GM12892 (cell line): Measurements from ENCODE around the gene RMDN2. TPM values are rescaled to one million over a fixed set of nuclear protein-coding genes. Genes with fewer than 3 reads are reported as not detected.

Source experiments
- DNase-seq: peaks from one replicate; pipeline ENCODE4 v3.0.0; 2011; ENCODE audit not compliant: insufficient read length
- FAIRE-seq: peaks from 2 replicates; lab custom pipeline; 2011; peaks lifted over from hg19 to GRCh38; lab: Jason Lieb, UNC
- POLR2A ChIP-seq: IDR thresholded peaks from 2 replicates; pipeline ENCODE4 v1.6.1; 2011; ENCODE audit warnings: low read depth, low read length, control low read depth
- POLR2AphosphoS5 ChIP-seq: IDR thresholded peaks from 2 replicates; pipeline ENCODE4 v1.6.1; 2011; ENCODE audit warnings: low read depth, low read length, control low read depth
- TAF1 ChIP-seq: IDR thresholded peaks from 2 replicates; pipeline ENCODE4 v1.6.1; 2011; ENCODE audit warnings: low read depth, mild to moderate bottlenecking, control low read depth, low read length, borderline replicate concordance
- polyA plus RNA-seq: library from polyadenylated mRNA; unstranded; fragments of >200 nt; gene quantifications from one replicate; pipeline ENCODE4 v1.2.1, GENCODE V29; 2012; ENCODE audit warnings: missing spikeins, inconsistent platforms; ENCODE audit not compliant: missing spikeins

RMDN2 gene
- 9.3 TPM for polyA plus RNA-seq

- TF ChIP-seq POLR2A (peak; percentile 93), POLR2AphosphoS5 (peak; percentile 93), TAF1 (peak; percentile 68; the same call in 1 of the 2 replicates)
- DNase-seq (peak; percentile 69), FAIRE-seq (peak; percentile 94)
Measured at GRCh38 chr2:37925063-37925897, at the start of gene RMDN2. Gene RMDN2, plus strand, starts transcription at chr2:37925287. Its CDS starts 3,991 bp downstream, at chr2:37929278.

GRCh38 chr2:37875403-37875906 lies 49.6 kb upstream of the RMDN2 start:
- FAIRE-seq (no peak), DNase-seq (no peak)
- TF ChIP-seq POLR2AphosphoS5 (no peak), POLR2A (no peak), TAF1 (no peak)

- DNase-seq (no peak), FAIRE-seq (no peak)
- no peak for TF ChIP-seq POLR2AphosphoS5
- TF ChIP-seq TAF1 = no peak
- TF ChIP-seq POLR2A = no peak
Measured at GRCh38 chr2:37876227-37876626, 48.9 kb upstream of the RMDN2 start.

GRCh38 chr2:37877457-37878315 lies 47.4 kb upstream of the RMDN2 start:
- DNase-seq (no peak), FAIRE-seq (peak; percentile 67)
- TF ChIP-seq POLR2AphosphoS5 (no peak), POLR2A (no peak), TAF1 (no peak)

- DNase-seq (no peak), FAIRE-seq (no peak)
- TF ChIP-seq TAF1 (no peak), POLR2A (no peak), POLR2AphosphoS5 (no peak)
Measured at GRCh38 chr2:37878536-37878935, 46.6 kb upstream of the RMDN2 start.

- DNase-seq = no peak
- no peak for TF ChIP-seq POLR2AphosphoS5
- no peak for TF ChIP-seq TAF1
- no peak for TF ChIP-seq POLR2A
- FAIRE-seq = no peak
Measured at GRCh38 chr2:37880551-37880950, 44.5 kb upstream of the RMDN2 start.

- DNase-seq = no peak
Measured at GRCh38 chr2:37881397-37881796, 43.7 kb upstream of the RMDN2 start.

GRCh38 chr2:37882036-37882435 lies 43.1 kb upstream of the RMDN2 start:
- TF ChIP-seq POLR2A (no peak), POLR2AphosphoS5 (no peak), TAF1 (no peak)
- DNase-seq = no peak
- FAIRE-seq = no peak

More at GRCh38 chr2:37881397-37881796, 43.7 kb upstream of the RMDN2 start:
- FAIRE-seq = no peak
- TF ChIP-seq POLR2A (no peak), TAF1 (no peak), POLR2AphosphoS5 (no peak)

- FAIRE-seq (no peak), DNase-seq (no peak)
- TF ChIP-seq POLR2A (no peak), POLR2AphosphoS5 (no peak), TAF1 (no peak)
Measured at GRCh38 chr2:37883518-37883917, 41.6 kb upstream of the RMDN2 start.

- DNase-seq = no peak
- no peak for FAIRE-seq
- no peak for TF ChIP-seq POLR2AphosphoS5
- no peak for TF ChIP-seq TAF1
- TF ChIP-seq POLR2A = no peak
Measured at GRCh38 chr2:37885329-37885993, 39.6 kb upstream of the RMDN2 start.
